ENCODE measurements around the gene SYT9. TPM values are rescaled to one million over a fixed set of nuclear protein-coding genes. Genes with fewer than 3 reads are reported as not detected.

The SYT9 gene
- total RNA-seq, 2 donors from 2014 or later = 0.81 to 2.2 TPM

GRCh38 chr11:7445564-7445963, 193.9 kb downstream of the SYT9 start:
- no peak for DNase-seq
- H3K4me1 ChIP-seq (ENCODE audit: control insufficient read depth, insufficient read depth, low read length) = peaks cover 41% of the 10 kb centered on the region
- TF ChIP-seq, protein P1, sequence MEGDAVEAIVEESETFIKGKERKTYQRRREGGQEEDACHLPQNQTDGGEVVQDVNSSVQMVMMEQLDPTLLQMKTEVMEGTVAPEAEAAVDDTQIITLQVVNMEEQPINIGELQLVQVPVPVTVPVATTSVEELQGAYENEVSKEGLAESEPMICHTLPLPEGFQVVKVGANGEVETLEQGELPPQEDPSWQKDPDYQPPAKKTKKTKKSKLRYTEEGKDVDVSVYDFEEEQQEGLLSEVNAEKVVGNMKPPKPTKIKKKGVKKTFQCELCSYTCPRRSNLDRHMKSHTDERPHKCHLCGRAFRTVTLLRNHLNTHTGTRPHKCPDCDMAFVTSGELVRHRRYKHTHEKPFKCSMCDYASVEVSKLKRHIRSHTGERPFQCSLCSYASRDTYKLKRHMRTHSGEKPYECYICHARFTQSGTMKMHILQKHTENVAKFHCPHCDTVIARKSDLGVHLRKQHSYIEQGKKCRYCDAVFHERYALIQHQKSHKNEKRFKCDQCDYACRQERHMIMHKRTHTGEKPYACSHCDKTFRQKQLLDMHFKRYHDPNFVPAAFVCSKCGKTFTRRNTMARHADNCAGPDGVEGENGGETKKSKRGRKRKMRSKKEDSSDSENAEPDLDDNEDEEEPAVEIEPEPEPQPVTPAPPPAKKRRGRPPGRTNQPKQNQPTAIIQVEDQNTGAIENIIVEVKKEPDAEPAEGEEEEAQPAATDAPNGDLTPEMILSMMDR (conservative IDR thresholded peaks at IDR 0.05) = no peak
- H3K27me3 Mint-ChIP-seq (ENCODE audit: insufficient read depth) = peaks cover 30% of the 10 kb centered on the region
- no peak overlapping the region for H3K27ac ChIP-seq (ENCODE audit: low read depth, low read length)
- H3K9me3 ChIP-seq (ENCODE audit: control insufficient read depth, low read length) = no peaks in the 10 kb centered on the region
- H3K4me3 Mint-ChIP-seq = no peak overlapping the region
- no peak overlapping the region for H3K4me3 ChIP-seq (ENCODE audit: low read length)
- no peaks in the 10 kb centered on the region for H3K36me3 Mint-ChIP-seq (ENCODE audit: low read depth)
- 86 to 92% methylated on average over 4 to 5 of the region's 5 CpGs for WGBS, 2 experiments (ENCODE audit: insufficient coverage in 1 of 2, insufficient read length in 1 of 2)
- no peaks in the 10 kb centered on the region for H3K9me3 Mint-ChIP-seq
- H3K9ac ChIP-seq (ENCODE audit: extremely low read depth, low read length, poor library complexity, severe bottlenecking) = no peak overlapping the region
- peaks cover 60% of the 10 kb centered on the region for H3K4me1 Mint-ChIP-seq
- H3K27me3 ChIP-seq (ENCODE audit: control insufficient read depth, insufficient read depth, low read length, poor library complexity, severe bottlenecking) = peaks cover 24% of the 10 kb centered on the region
- H3K36me3 ChIP-seq (ENCODE audit: control insufficient read depth, insufficient read depth, low read length) = no peaks in the 10 kb centered on the region
- H3K27ac Mint-ChIP-seq = no peak overlapping the region

- TF ChIP-seq, protein P1 (conservative IDR thresholded peaks at IDR 0.05) = peak; percentile 71
- H3K27ac Mint-ChIP-seq = no peak overlapping the region
- H3K36me3 Mint-ChIP-seq (ENCODE audit: low read depth) = no peaks in the 10 kb centered on the region
- no peak overlapping the region for H3K4me3 ChIP-seq (ENCODE audit: low read length)
- no peak overlapping the region for H3K4me3 Mint-ChIP-seq
- peaks cover 24% of the 10 kb centered on the region for H3K27me3 ChIP-seq (ENCODE audit: control insufficient read depth, insufficient read depth, low read length, poor library complexity, severe bottlenecking)
- H3K4me1 ChIP-seq (ENCODE audit: control insufficient read depth, insufficient read depth, low read length) = peaks cover 44% of the 10 kb centered on the region
- H3K9ac ChIP-seq (ENCODE audit: extremely low read depth, low read length, poor library complexity, severe bottlenecking) = no peak overlapping the region
- DNase-seq = peak; percentile 79
- no peaks in the 10 kb centered on the region for H3K9me3 Mint-ChIP-seq
- H3K4me1 Mint-ChIP-seq = peaks cover 67% of the 10 kb centered on the region
- no peak overlapping the region for H3K27ac ChIP-seq (ENCODE audit: low read depth, low read length)
- H3K9me3 ChIP-seq (ENCODE audit: control insufficient read depth, low read length) = no peaks in the 10 kb centered on the region
- WGBS, 2 experiments (ENCODE audit: insufficient coverage in 1 of 2, insufficient read length in 1 of 2) = 84% methylated on average over 12 of the region's 12 CpGs
- H3K27me3 Mint-ChIP-seq (ENCODE audit: insufficient read depth) = peaks cover 36% of the 10 kb centered on the region
- no peaks in the 10 kb centered on the region for H3K36me3 ChIP-seq (ENCODE audit: control insufficient read depth, insufficient read depth, low read length)
Observed at GRCh38 chr11:7448201-7448600, 196.5 kb downstream of the SYT9 start.

- WGBS, 2 experiments (ENCODE audit: insufficient coverage in 1 of 2, insufficient read length in 1 of 2) = 83% methylated on average over 3 of the region's 3 CpGs; no CpG with 5 or more reads in 1 of the 2 experiments
- Histone ChIP-seq H3K27me3 (ENCODE audit: control insufficient read depth, insufficient read depth, low read length, poor library complexity, severe bottlenecking) (peaks cover 18% of the 10 kb centered on the region), H3K9ac (ENCODE audit: extremely low read depth, low read length, poor library complexity, severe bottlenecking) (no peak overlapping the region), H3K27ac (ENCODE audit: low read depth, low read length) (no peak overlapping the region), H3K36me3 (ENCODE audit: control insufficient read depth, insufficient read depth, low read length) (no peaks in the 10 kb centered on the region), H3K4me1 (ENCODE audit: control insufficient read depth, insufficient read depth, low read length) (peaks cover 37% of the 10 kb centered on the region), H3K4me3 (ENCODE audit: low read length) (no peak overlapping the region), H3K9me3 (ENCODE audit: control insufficient read depth, low read length) (no peaks in the 10 kb centered on the region)
- Mint-ChIP-seq H3K4me3 (no peak overlapping the region), H3K36me3 (ENCODE audit: low read depth) (no peaks in the 10 kb centered on the region), H3K9me3 (no peaks in the 10 kb centered on the region), H3K4me1 (peaks cover 61% of the 10 kb centered on the region), H3K27me3 (ENCODE audit: insufficient read depth) (peaks cover 33% of the 10 kb centered on the region), H3K27ac (no peak overlapping the region)
- TF ChIP-seq, protein P1 (conservative IDR thresholded peaks at IDR 0.05) = no peak
- no peak for DNase-seq
Observed at GRCh38 chr11:7449211-7449840, 197.6 kb downstream of the SYT9 start.
